HK-2 (cell line): ENCODE data around the gene CXCR3.
"Not testable (repeated sequence)": the region's sequence is repeated elsewhere in the genome, so short reads cannot be mapped to it uniquely, and the experiment has no call there.

Experiments used
- DNase-seq: peaks from one replicate; pipeline ENCODE4 v3.0.0-alpha.2; 2018; ENCODE audit not compliant: unreplicated experiment

The CXCR3 gene

DNA sequence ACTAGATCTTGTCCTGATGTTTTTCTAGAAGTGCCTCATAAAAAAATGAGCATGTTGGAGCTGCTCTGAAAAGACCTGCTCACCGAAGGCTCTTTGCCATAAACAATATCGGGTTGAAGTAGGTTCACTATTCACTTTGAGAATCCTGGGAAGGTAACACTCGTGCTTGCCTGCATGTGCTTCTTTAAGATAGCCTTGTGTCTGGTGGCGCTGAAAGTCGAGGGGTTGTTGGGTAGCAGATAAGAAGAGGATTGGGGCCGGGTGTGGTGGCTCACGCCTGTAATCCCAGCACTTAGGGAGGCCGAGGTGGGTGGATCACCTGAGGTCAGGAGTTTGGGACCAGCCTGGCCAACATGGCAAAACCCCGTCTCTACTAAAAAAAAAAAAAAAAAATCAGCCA is 6.6 kb downstream of the CXCR3 start:
- not testable (repeated sequence) for DNase-seq

DNA sequence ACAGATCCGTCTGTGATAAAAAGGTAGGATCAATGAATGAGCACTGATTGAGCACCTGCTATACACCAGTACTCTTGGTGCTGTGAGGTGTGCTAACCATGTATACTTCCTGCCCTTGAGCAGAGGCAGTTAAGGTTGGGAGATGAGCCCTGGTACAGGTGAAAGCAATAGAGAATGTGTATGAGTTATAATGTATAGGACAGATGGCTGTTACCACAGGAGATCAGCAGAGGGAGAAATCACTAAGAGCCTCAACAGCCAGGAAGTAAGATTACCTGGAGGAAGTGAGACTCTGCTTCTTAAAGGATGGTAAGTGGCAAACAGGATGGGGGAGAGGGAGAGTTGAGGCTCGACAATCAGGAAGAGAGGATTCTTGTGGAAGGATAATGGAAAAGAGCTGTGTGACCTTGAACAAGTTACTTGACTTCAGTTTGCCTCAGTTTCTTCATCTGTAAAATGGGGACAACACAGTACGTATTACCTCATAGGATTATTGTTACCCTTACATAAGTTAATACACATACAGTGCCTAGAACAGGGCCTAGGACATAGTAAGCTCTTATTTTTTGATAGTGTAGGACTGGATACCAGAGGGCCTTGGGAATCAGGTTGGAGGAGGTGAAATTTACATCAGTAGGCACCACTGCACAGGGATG is 9.1 kb downstream of the CXCR3 start:
- no peak for DNase-seq

DNA sequence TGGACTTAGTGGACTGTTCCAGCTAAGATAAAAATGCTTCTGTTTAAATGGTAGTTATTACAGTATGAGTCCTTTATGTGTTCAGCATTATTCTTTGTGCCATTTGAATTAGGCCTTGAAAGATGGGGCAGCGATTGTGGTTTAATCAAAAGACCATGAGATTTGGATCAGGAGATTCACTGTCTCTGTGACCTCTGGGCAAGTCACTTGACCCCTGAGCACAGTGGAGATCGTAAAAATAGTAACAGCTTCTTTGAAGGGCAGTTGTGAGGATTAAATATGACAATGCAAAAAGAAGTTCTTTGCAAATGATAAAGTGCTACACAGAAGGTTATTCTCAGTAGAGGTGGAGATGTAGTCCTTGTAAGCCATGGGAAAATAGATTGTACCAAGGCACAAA is 10.8 kb downstream of the CXCR3 start:
- no peak for DNase-seq

DNA sequence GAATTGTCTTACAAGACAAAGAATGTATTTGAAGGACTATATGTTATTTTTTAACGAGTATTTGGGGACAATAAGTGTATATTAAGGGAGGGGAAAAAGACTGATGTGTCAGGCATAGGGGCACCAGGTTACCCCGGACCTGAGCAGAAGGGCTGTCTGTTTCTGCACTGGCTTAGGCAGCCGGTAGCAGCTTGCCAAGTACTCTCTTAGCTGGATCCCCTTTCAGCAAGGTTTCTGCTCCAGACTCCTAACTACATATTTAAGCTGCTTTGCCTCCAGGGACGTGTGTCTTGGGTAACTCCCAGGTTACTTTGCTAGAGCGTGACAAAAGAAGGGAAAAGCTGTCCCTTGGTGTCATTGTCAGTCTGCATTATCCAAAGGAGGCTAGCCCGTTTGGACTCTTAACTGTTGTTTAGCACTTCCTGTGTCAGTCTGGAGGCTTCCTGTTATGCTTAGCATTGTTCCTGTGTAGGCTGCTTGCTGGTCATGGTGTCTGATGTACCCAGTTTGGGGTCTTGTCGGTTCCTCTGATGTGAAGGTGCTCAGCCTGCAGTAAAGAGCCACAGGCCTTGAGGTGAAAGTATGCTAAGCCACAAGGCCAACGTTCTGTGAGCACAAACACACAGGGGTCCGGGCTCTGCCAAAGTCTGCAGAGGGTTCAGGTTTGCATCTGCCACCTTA is 11.6 kb downstream of the CXCR3 start:
- no peak for DNase-seq

DNA sequence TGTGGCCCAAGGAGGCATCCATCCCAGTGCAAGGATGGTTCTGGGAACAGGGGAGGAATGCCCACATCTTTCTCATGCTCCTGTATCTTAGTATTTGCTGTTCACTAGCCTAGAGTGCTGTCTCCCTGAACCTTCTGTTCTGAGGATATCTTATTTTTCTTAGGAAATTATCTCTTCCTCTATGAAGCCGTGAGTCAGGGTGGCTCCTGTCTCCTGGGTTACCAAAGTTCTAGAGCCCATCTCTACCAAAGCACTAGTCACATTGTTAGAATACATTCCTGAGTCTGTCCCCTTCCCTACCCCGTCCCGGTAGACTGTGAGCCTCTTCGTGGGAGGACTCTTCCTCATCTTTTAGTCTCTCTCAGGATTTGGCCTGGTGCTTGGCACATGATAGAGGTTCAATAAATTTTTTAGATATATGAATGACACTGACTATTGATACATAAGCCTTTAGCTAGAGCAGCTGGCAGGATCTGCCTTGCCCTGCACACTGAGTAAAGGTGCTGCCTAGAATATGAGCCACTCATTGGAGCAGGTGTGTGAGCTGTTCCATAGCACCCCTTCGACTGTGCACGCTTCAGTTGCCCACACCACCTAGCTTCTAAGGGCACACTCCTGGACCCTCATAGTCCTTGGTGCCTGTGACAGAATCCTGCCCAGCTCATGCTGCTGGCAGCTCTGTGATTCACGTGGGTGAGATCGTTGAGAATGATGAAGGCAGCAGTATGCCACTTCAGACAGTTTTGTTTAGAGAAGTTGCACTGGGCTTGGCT is 13.3 kb downstream of the CXCR3 start:
- no peak for DNase-seq

DNA sequence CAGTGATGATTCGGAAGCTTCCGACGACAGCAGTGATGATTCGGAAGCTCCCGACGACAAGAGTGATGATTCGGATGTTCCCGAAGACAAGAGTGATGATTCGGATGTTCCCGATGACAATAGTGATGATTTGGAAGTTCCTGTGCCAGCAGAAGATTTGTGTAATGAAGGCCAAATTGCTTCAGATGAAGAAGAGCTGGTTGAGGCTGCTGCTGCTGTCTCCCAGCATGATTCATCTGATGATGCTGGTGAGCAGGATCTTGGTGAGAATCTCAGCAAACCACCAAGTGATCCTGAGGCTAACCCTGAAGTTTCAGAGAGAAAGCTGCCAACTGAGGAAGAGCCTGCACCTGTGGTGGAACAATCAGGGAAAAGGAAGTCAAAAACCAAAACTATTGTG is 14.2 kb downstream of the CXCR3 start:
- no peak for DNase-seq

DNA sequence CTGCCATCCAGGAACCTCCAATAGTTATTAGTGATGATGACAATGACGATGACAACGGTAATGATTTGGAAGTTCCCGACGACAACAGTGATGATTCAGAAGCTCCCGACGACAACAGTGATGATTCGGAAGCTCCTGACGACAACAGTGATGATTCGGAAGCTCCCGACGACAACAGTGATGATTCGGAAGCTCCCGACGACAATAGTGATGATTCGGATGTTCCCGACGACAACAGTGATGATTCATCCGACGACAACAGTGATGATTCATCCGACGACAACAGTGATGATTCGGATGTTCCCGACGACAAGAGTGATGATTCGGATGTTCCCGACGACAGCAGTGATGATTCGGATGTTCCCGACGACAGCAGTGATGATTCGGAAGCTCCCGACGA is 14.7 kb downstream of the CXCR3 start:
- DNase-seq, result no peak

DNA sequence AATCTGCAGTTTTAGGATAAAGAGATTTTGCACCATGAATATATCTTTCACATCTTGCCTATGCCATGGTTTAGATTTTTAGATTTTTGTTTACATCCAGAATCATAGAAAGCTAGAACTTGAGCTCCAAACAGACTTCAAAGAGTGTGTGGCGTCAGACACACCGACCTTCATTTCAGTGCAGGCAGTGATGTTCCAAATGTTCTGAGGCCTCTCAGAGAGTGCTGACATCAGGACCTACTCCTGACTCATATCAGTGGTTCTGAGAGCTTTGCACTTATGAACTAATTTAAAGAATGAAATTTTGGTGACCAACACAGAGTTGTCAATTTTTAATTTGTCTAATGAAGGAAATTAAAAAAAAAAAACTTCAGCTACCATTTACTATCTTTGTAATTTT is 18.3 kb downstream of the CXCR3 start:
- DNase-seq, result no peak

DNA sequence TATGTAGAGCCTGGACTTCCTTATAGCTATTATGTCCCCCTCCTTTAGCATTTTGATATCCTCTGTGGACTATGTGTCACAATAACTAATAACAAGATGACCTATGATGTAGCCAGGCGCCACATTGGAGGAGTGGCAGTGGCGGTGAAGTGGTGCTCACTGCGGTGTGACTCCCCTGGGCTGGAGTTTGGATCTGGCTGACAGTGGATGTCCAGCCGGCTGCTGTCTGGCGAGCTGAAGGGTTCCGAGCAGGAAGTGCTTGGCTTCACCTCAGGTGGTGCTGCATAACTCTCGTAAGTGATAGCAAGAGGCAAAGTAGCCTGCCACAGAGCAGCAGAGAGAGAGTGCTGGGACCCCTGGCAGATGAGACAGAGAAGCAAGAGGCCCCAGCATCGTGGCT is 25.1 kb downstream of the CXCR3 start:
- DNase-seq, result not testable (repeated sequence)

DNA sequence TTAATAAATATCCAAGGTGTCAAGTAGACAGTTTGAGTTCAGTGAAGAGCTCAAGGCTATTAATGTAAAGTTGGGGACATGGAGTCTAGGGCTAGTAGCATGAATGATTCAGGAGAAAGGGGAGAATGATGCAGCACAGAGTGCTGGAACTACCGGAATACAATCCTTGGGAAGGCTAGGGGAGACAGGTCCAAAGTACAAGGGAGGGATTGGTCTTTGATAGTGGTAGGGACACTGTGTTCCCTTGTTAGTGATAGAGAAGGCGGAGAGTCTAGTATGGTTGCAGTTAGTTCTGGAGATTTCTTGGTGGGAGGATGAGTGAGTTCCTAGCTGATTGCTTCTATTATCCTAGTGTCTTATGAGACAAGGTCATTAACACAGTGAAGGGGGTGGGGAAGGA is 31.4 kb downstream of the CXCR3 start:
- DNase-seq, result no peak

DNA sequence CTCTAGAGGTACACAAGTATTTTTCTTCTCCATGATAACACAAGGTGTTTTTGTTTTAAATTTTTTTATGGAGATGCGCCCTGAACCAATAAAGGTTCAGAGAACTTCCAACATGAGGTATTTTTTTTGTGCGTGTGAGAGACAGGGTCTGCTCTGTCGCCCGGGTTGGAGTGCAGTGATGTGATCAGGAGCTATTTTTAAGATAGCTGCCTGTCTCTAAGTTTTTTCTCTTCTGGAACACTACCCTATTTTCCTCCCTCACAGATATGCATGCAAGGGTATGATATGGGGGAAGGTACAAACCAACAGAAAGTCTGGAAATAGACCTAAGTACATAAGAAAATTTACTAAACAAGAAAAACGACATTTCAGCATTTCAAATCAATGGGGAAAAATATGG is 37.1 kb downstream of the CXCR3 start:
- no peak for DNase-seq

DNA sequence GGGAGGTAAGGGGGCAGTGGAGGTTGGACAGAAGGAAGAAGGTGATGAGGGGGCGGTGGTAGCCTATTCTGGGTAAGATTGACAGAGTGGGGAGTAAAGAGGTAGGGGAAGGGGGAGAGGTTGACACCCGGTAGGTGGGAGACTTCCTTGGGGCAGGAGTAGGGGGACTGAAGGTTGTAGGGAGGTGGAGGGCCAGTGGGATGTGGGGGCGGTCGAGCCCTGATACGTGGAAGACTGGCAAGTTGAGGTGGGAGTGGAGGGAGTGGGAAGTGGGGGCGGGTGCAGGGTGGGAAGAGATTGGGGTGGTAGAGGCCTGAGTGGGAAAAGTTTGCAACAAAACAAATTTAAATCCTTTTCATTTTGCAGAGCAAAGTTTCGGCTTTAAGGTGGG is 38.3 kb downstream of the CXCR3 start:
- DNase-seq, result no peak

DNA sequence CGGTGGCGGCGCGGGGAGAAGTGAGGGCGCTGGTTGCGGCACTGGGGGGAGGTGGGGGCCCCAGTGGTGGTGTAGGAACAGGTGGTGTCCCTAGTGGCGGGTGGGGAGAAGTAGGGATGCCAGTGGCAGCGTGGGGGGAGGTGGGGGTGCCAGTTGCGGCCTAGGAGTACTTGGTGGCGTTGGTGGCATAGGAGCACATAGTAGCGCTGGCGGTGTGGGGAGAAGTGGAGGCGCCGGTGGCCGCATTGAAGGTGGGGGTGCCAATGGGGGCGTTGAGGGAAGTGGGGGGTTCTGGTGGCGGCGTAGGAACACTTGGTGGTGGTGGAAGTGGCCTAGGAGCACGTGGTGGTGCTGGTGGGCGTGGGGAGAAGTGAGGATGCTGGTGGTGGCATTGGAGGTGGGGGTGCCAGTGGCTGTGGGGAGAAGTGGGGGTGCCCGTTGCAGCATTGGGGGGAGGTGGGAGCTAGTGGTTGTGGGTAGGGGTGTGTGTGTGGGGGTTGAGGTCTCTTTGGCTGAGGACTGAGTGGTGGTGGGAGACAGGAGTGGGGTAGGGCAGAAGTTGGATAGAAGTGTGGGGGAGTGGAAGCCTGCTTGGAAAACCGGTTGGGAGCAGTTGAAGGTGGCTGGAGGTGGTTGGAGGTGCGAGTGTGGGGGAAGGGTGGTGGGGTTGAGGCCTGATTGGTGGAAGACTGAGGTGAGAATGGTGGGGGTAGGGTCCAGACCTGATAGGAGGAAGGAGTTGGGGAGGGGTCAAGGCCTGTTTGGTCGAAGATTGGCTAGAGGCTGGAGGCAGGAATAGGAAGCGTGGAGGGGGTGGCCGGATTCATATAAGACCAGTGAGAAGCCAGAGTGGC is 38.9 kb downstream of the CXCR3 start:
- no peak for DNase-seq

DNA sequence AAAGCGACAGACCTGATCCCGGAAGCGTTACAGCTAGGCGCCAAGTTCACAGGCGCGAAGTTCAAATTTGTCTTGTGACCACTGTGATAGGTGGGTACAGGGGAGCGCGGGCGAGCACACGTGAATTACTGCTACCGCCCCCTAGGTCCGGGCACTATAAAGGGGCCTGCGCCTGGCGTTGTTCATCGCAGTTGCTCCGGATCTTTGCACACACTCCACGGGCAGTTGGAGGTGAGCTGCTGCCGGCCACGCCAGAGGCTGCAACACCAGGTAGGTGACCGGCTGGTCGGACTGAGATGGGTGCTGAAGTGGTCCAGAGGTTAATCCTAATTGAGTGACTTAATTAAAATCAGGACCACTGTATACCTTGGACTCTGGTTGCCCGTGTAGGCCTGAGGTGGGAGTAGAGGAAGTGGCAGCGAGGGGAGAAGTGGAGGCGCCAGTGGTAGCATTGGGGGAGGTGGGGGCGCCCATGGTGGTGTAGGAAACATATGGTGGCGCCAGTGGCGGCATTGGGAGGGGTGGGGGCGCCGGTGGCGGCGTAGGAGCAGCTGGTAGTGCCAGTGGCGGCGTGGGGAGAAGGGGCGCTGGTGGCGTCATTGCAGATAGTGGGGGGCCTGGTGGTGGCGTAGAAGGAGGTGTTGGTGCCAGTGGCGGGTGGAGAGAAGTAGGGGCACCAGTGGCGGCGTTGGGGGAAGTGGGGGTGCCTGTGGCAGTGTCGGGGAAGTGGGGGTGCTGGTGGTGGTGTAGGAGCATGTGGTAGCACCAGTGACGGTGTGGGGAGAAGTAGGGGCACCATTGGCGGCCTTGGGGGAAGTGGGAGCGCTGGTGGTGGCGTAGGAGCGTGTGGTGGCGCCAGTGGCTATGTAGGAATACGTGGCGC is 39.8 kb downstream of the CXCR3 start, which contains the start of gene GCNA:
Gene GCNA (plus strand): TSS at position 185 of the 883 bp plus-strand sequence. CDS start 2,385 bp downstream, outside the sequence.
- no peak for DNase-seq

DNA sequence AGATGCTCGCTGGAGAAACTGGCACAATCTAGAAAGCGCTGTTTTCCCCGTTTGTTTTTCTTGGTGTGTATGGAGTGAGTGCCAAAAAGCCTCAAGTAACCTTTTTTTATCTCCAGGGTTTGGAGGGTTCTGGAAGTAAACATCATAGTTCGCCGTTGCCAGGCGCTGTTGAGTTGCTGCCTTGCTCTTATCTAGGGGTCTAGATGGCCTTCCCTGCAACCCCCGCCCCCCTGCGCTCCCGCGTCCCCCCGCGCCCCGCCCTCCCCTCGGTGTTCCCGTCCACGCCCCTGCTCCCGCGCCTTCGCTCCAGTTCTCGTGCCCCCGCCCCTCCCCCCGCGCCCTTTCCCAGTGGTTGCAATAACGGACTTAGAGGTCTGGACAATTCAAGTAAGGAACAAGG is 40.6 kb downstream of the CXCR3 start:
- no peak for DNase-seq

DNA sequence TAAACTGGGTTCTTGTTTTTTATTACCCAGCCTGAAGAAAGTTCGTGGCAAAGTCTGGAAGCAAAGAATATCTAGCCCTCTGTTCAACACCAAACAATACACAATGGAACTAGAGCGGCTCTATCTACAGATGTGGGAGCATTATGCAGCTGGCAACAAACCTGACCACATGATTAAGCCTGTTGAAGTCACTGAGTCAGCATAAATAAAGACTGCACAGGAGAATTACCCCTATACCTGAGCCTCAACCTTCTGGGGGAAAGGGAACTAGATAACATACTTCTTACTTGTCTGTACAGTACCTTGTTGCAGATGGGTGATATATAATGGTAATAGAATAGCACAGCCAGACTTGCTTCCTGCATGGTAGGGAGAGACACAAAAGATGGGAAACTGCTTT is 44.7 kb downstream of the CXCR3 start:
- DNase-seq, result no peak

DNA sequence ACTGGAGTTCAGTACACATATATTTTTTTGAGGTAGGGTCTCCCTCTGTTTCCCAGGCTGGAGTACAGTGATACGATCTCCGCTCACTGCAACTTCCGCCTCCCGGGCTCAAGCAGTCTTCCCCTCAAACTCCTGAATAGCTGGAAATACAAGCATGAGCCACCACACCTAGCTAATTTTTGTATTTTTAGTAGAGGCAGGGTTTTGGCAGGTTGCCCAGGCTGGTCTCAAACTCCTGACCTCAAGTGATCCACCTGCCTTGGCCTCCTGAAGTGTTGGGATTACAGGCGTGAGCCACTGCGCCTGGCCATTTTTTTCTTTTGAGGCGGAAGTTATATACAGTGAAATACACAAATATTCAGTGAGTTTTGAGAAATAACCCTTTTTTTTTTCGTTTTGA is 46.9 kb downstream of the CXCR3 start:
- DNase-seq, result not testable (repeated sequence)
